Activated CD4-positive, alpha-beta T cell treated with anti-CD3 and anti-CD28 coated beads for 4 hours (primary cell): Measurements from ENCODE around the gene TOPAZ1.

Source experiments
- DNase-seq, 2 donors: peaks; one replicate each; pipeline ENCODE4 v3.0.0-alpha.2; 2020

TOPAZ1 gene

GRCh38 chr3:44248152-44248551 lies 6.5 kb downstream of the TOPAZ1 start:
- DNase-seq: no peak

- DNase-seq: no peak
These were observed 10.8 kb downstream of the TOPAZ1 start for GRCh38 chr3:44252332-44252959.

GRCh38 chr3:44259404-44259803 lies 17.7 kb downstream of the TOPAZ1 start:
- no peak for DNase-seq

GRCh38 chr3:44264146-44264545 lies 22.5 kb downstream of the TOPAZ1 start:
- DNase-seq: no peak

GRCh38 chr3:44265815-44266214 lies 24.1 kb downstream of the TOPAZ1 start:
- DNase-seq: no peak

GRCh38 chr3:44272191-44272590 lies 30.5 kb downstream of the TOPAZ1 start:
- no peak for DNase-seq

- no peak for DNase-seq
These were observed 36.2 kb downstream of the TOPAZ1 start for GRCh38 chr3:44277925-44278324.

GRCh38 chr3:44280077-44280476 lies 38.4 kb downstream of the TOPAZ1 start:
- no peak for DNase-seq

- DNase-seq: no peak
These were observed 38.9 kb downstream of the TOPAZ1 start for GRCh38 chr3:44280631-44281030.

- no peak for DNase-seq
These were observed 43.3 kb downstream of the TOPAZ1 start for GRCh38 chr3:44284949-44285348.

GRCh38 chr3:44289882-44290462 lies 48.3 kb downstream of the TOPAZ1 start:
- DNase-seq: no peak

- no peak for DNase-seq
These were observed 50.6 kb downstream of the TOPAZ1 start for GRCh38 chr3:44292276-44292675.

- no peak for DNase-seq
These were observed 51.3 kb downstream of the TOPAZ1 start for GRCh38 chr3:44292947-44293346.

- DNase-seq: no peak
These were observed 55.6 kb downstream of the TOPAZ1 start for GRCh38 chr3:44297255-44297654.

GRCh38 chr3:44301746-44302145 lies 60.1 kb downstream of the TOPAZ1 start:
- no peak for DNase-seq

- no peak for DNase-seq
These were observed 67.8 kb downstream of the TOPAZ1 start for GRCh38 chr3:44309500-44309899.

GRCh38 chr3:44318891-44319311 lies 77.2 kb downstream of the TOPAZ1 start:
- DNase-seq: no peak

- no peak for DNase-seq
These were observed 79.6 kb downstream of the TOPAZ1 start for GRCh38 chr3:44321335-44321734.

GRCh38 chr3:44323341-44323955 lies 81.8 kb downstream of the TOPAZ1 start:
- peak; percentile 42 to 58 for DNase-seq

- DNase-seq: no peak
These were observed 82.9 kb downstream of the TOPAZ1 start for GRCh38 chr3:44324584-44324983.

GRCh38 chr3:44326019-44326418 lies 84.3 kb downstream of the TOPAZ1 start:
- no peak for DNase-seq

- no peak for DNase-seq
These were observed 84.8 kb downstream of the TOPAZ1 start for GRCh38 chr3:44326515-44326914.

GRCh38 chr3:44329946-44330345 lies 88.3 kb downstream of the TOPAZ1 start:
- DNase-seq: no peak

GRCh38 chr3:44330444-44330843 lies 88.8 kb downstream of the TOPAZ1 start:
- no peak for DNase-seq

- no peak for DNase-seq
These were observed 92.6 kb downstream of the TOPAZ1 start for GRCh38 chr3:44334326-44334725.
